Lower lobe of right lung (tissue), 2 donors: ENCODE data around the gene KIF3B. TPM values are rescaled to one million over a fixed set of nuclear protein-coding genes. Genes with fewer than 3 reads are reported as not detected.
A peak's percentile ranks its signal among the peaks of the same experiment; 100 is the strongest.

ENCODE experiments used
- ATAC-seq, 2 donors: fragments of 200-7000 bp; cut with Tn5 transposase; one replicate each; pipeline ENCODE4 v1.9.1; 2020 to 2022; ENCODE audit warnings: mild to moderate bottlenecking in 2 of 2, moderate library complexity in 2 of 2
- DNase-seq: peaks from one replicate; pipeline ENCODE4 v3.0.0-alpha.2; 2020
- H3K27ac ChIP-seq: fragments of 200-600 bp; one replicate; pipeline ENCODE4 v1.8.0; 2022
- H3K27me3 ChIP-seq: fragments of 200-600 bp; one replicate; pipeline ENCODE4 v1.8.0; 2022; ENCODE audit warnings: low read depth
- H3K36me3 ChIP-seq: fragments of 200-600 bp; one replicate; pipeline ENCODE4 v1.8.0; 2022; ENCODE audit warnings: mild to moderate bottlenecking
- H3K4me1 ChIP-seq: fragments of 200-600 bp; one replicate; pipeline ENCODE4 v1.8.0; 2022
- H3K4me3 ChIP-seq: fragments of 200-600 bp; one replicate; pipeline ENCODE4 v1.8.0; 2022; ENCODE audit warnings: mild to moderate bottlenecking
- H3K9me3 ChIP-seq: fragments of 200-600 bp; one replicate; pipeline ENCODE4 v1.8.0; 2022
- intact Hi-C: fragments of 100-400 bp; cut with DNase I; formaldehyde crosslinking; loops from one replicate; pipeline ENCODE4 v1.11.0; 2022
- total RNA-seq: library from RNA; stranded (reverse); fragmentation: NEBNext Ultra II Directional; extraction: Animal tissue kit (Norgen Biotek cat#: 25700); gene quantifications from one replicate; pipeline ENCODE4 v1.2.1, GENCODE V29; 2021
- TF ChIP-seq, protein P1 (sequence below): fragments of 200-600 bp; IDR thresholded peaks from one replicate; pipeline ENCODE4 v1.8.0; 2022; ENCODE audit warnings: antibody characterized with exemption, mild to moderate bottlenecking
- donor health status: DM: no; HTN: yes; CAD: no; lungs with severe emphysema.

Gene KIF3B
- total RNA-seq, 1 donor from 2014 or later = 28.0 TPM

DNA sequence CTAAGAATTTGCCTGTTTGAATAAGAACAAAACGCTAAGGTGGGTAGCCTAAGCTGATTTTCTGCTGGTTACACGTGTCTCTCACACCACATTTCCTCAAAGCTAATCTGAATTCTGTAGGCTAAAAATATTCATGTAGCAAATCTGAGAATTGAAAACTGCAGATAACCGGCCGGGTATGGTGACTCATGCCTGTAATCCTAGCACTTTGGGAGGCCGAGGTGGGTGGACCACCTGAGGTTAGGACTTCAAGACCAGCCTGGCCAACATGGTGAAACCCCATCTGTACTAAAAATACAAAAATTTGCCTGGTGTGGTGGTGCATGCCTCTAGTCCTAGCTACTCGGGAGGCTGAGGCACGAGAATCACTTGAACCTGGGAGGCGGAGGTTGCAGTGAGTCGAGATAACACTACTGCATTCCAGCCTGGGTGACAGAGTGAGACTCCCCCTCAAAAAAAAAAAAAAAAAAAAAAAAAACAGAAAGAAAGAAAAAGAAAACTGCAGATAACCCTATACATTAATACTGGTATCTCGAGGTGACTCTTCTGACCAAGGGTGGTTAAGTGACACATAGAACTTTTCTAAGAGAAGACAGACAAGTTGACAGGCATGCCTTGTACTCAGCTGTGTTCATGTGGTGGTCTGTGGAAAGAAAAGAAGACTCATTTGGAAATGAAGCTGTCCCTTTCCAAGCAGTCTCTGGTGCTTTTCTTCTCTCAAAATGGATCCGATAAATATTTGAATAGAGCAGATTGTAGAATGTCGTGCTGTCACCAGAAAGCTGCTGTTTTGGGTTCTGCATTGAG lies 55.9 kb downstream of the KIF3B start:
- Histone ChIP-seq H3K27ac (peak overlapping the region; percentile 68), H3K4me1 (peaks cover 54% of the 10 kb centered on the region), H3K36me3 (peaks cover 27% of the 10 kb centered on the region), H3K27me3 (no peaks in the 10 kb centered on the region), H3K9me3 (no peaks in the 10 kb centered on the region), H3K4me3 (no peak overlapping the region)
- no peak for DNase-seq
- intact Hi-C loops = no loop called here
- no peak for ATAC-seq
- TF ChIP-seq, protein P1, sequence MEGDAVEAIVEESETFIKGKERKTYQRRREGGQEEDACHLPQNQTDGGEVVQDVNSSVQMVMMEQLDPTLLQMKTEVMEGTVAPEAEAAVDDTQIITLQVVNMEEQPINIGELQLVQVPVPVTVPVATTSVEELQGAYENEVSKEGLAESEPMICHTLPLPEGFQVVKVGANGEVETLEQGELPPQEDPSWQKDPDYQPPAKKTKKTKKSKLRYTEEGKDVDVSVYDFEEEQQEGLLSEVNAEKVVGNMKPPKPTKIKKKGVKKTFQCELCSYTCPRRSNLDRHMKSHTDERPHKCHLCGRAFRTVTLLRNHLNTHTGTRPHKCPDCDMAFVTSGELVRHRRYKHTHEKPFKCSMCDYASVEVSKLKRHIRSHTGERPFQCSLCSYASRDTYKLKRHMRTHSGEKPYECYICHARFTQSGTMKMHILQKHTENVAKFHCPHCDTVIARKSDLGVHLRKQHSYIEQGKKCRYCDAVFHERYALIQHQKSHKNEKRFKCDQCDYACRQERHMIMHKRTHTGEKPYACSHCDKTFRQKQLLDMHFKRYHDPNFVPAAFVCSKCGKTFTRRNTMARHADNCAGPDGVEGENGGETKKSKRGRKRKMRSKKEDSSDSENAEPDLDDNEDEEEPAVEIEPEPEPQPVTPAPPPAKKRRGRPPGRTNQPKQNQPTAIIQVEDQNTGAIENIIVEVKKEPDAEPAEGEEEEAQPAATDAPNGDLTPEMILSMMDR = no peak

DNA sequence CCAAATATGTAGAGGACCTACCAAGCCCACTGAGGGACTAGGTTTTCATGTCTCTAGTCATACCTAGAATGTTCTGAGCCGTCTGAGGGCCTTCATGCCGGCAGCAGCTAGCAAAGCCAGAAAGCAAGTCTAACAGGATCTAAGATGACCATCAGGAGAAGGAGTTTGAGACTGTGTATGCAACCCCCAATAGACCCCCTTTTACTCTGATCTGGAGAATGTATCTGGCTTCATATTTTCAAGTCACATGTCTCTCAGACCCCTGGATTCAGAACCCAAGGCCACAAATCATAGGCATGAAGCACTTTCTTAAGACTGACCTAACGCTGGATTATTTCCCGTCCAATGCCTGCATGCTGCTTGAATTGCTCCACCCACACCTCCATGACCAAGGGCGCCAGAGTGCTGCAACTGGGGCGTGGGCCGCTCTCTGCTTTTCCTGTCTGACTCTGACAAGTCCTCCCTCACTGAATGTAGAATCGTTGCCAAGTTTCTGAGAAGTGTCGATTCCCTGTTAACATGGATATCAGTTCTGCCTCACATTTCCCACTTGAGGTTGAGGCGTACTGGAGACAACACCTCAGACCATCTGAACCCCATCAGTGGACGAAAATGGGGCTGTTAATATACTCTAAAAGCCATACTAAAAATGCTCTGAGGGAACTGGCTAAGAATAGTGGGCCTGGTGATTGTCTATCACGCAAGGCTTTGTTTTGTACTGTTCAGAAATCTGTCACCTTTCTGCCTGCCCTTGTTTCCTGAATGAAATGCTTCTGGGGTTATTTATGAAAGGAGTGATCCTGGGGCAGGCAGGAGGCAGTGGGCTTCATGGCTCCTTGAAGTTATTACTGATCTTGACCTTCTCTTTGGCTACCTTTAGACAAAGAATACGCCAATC lies 56.8 kb downstream of the KIF3B start:
- intact Hi-C loops = no loop called here
- Histone ChIP-seq H3K27me3 (no peaks in the 10 kb centered on the region), H3K4me3 (no peak overlapping the region), H3K27ac (peak overlapping the region; percentile 68), H3K4me1 (peaks cover 58% of the 10 kb centered on the region), H3K9me3 (no peaks in the 10 kb centered on the region), H3K36me3 (peaks cover 27% of the 10 kb centered on the region)
- ATAC-seq (peak; percentile 80 to 84), DNase-seq (peak; percentile 87)
- TF ChIP-seq, protein P1 = no peak

DNA sequence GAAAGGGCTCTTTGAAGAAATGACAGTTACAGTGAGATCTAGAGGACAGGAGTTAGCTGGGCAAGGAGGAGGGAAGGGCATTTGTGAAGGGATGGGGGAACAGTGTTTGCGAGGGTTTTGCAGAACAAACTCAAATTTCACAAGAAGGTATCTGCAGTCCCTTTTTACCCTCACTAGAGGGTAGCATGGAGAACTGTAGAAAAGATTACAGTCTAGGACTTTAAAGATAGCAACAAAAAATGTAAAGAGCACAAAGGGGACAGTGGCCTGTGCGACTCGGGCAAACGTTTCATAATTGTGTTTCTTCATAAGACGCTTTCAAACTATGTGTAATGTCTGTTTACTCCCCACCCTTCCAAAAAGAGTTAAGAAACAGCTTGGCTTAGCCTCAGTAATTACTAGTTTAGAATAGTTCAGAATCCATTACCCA lies 59.5 kb downstream of the KIF3B start:
- H3K27ac ChIP-seq = peak overlapping the region; percentile 8
- TF ChIP-seq, protein P1 = peak; percentile 54
- peaks cover 52% of the 10 kb centered on the region for H3K4me1 ChIP-seq
- peaks cover 6% of the 10 kb centered on the region for H3K36me3 ChIP-seq
- H3K4me3 ChIP-seq = no peak overlapping the region
- no peaks in the 10 kb centered on the region for H3K27me3 ChIP-seq
- ATAC-seq (peak; percentile 47 to 74), DNase-seq (no peak)
- H3K9me3 ChIP-seq = no peaks in the 10 kb centered on the region
- intact Hi-C loops = no loop called here

- no peak for DNase-seq
- Histone ChIP-seq H3K36me3 (no peaks in the 10 kb centered on the region), H3K4me3 (no peak overlapping the region), H3K4me1 (peaks cover 51% of the 10 kb centered on the region), H3K27ac (peak overlapping the region; percentile 70), H3K27me3 (no peaks in the 10 kb centered on the region), H3K9me3 (no peaks in the 10 kb centered on the region)
- intact Hi-C loops = no loop called here
- ATAC-seq = no peak
- TF ChIP-seq, protein P1 = no peak
Observed at GRCh38 chr20:32337937-32338661, 60.6 kb downstream of the KIF3B start.

DNA sequence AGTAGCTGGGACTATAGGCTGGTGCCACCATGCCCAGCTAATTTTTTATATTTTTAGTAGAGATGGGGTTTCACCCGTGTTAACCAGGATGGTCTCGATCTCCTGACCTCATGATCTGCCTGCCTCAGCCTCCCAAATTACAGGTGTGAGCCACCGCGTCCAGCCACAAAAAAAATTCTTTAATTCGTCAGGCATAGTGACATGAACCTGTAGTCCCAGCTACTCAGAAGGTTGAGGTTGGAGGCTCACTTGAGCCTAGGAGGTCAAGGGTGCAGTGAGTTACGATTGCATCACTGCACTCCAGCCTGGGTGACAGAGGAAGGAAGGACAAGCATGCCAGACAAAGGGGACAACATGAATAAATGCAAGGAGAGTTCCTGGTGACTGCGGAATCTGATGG lies 61.2 kb downstream of the KIF3B start:
- no peak overlapping the region for H3K4me3 ChIP-seq
- no peaks in the 10 kb centered on the region for H3K36me3 ChIP-seq
- peak overlapping the region; percentile 70 for H3K27ac ChIP-seq
- peak; percentile 69 for DNase-seq
- intact Hi-C loops = no loop called here
- peaks cover 46% of the 10 kb centered on the region for H3K4me1 ChIP-seq
- no peaks in the 10 kb centered on the region for H3K27me3 ChIP-seq
- TF ChIP-seq, protein P1 = no peak
- no peaks in the 10 kb centered on the region for H3K9me3 ChIP-seq
- peak; percentile 75 to 82 for ATAC-seq
